Nephron (organoid): ENCODE data around the gene GSN.

Experiments
- H3K27ac Mint-ChIP-seq, 3 experiments: 2 replicates each; pipeline ENCODE4 v1.8.0; 2020; ENCODE audit warnings: mixed read lengths in 3 of 3, mild to moderate bottlenecking in 2 of 3, moderate library complexity in 1 of 3
- H3K27me3 Mint-ChIP-seq: 2 replicates; pipeline ENCODE4 v1.8.0; 2021; ENCODE audit warnings: low read depth, mild to moderate bottlenecking, moderate library complexity, mixed read lengths
- H3K36me3 Mint-ChIP-seq: 2 replicates; pipeline ENCODE4 v1.8.0; 2020; ENCODE audit warnings: low read depth, mixed read lengths
- H3K4me1 Mint-ChIP-seq: 2 replicates; pipeline ENCODE4 v1.8.0; 2020; ENCODE audit warnings: mixed read lengths
- H3K4me3 Mint-ChIP-seq, 3 experiments: 2 replicates each; pipeline ENCODE4 v1.8.0; 2020; ENCODE audit warnings: mild to moderate bottlenecking in 3 of 3, mixed read lengths in 3 of 3, moderate library complexity in 2 of 3
- H3K9me3 Mint-ChIP-seq: 2 replicates; pipeline ENCODE4 v1.8.0; 2020; ENCODE audit warnings: mixed read lengths
- CTCF ChIP-seq, 3 experiments: fragments of 200-600 bp; sonication (generic); IDR thresholded peaks; one replicate each; pipeline ENCODE4 v1.5.0; 2021; ENCODE audit warnings: antibody characterized with exemption in 3 of 3; ENCODE audit not compliant: unreplicated experiment in 3 of 3

The GSN gene

GRCh38 chr9:121350993-121351561, 83.1 kb downstream of the GSN start:
- TF ChIP-seq CTCF (IDR thresholded peaks at IDR 0.05; ENCODE audit: unreplicated experiment in 3 of 3): no peak
- H3K4me3 Mint-ChIP-seq: peak overlapping the region in 1 of 3 experiments; percentile 48
- H3K9me3 Mint-ChIP-seq: no peaks in the 10 kb centered on the region
- peaks cover 6% of the 10 kb centered on the region for H3K36me3 Mint-ChIP-seq
- H3K4me1 Mint-ChIP-seq: peaks cover 56% of the 10 kb centered on the region
- peaks cover 8% of the 10 kb centered on the region for H3K27me3 Mint-ChIP-seq
- peak overlapping the region; percentile 84 to 98 (median 92) for H3K27ac Mint-ChIP-seq

DNA sequence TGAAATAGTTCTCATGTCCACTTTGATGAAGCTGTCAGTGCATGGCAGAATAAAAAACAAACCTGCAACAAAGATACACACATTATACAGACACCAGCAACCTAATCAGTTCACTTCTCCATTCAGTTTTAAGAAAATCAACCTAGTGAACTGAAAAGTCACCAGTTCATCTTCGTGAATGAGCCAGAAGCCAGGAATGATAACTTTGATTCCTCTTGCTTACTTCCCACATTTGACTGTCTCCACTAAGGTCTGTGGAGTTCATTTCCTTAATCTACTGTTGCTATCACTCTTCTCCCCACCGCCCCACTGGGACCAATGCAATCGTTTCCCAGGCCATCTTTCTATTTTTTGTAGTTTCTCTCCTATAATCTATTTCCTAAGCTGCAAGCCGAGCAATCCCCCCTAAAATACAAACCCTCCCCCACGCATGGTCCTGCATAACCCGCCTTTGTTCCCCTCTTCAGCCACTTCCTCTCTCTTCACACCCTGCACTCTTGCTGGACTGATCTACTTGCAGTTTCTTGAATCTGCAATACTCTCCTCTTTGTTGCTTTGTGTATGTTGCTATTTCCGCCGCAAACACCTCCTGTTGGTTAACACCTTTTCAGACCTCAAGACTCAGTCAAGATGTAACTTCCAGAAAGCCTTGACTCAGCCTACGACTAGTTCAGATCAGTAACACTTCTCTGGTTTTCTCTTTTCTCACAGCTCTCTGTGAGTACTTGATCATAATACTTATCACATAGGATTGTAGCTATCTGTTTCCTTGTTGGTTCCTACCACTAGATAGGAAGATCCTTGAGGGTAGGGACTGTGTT, 85.5 kb downstream of the GSN start:
- Mint-ChIP-seq H3K27ac (peak overlapping the region in 2 of 3 experiments; percentile 51 to 77), H3K4me3 (no peak overlapping the region), H3K36me3 (peaks cover 6% of the 10 kb centered on the region), H3K27me3 (no peaks in the 10 kb centered on the region), H3K9me3 (no peaks in the 10 kb centered on the region), H3K4me1 (peaks cover 42% of the 10 kb centered on the region)
- TF ChIP-seq CTCF (IDR thresholded peaks at IDR 0.05; ENCODE audit: unreplicated experiment in 3 of 3): no peak

GRCh38 chr9:121354141-121354540, 86.2 kb downstream of the GSN start:
- no peaks in the 10 kb centered on the region for H3K27me3 Mint-ChIP-seq
- no peak for TF ChIP-seq CTCF (IDR thresholded peaks at IDR 0.05; ENCODE audit: unreplicated experiment in 3 of 3)
- H3K36me3 Mint-ChIP-seq: peaks cover 6% of the 10 kb centered on the region
- no peaks in the 10 kb centered on the region for H3K9me3 Mint-ChIP-seq
- H3K4me3 Mint-ChIP-seq: no peak overlapping the region
- peaks cover 40% of the 10 kb centered on the region for H3K4me1 Mint-ChIP-seq
- peak overlapping the region in 1 of 3 experiments; percentile 51 for H3K27ac Mint-ChIP-seq

DNA sequence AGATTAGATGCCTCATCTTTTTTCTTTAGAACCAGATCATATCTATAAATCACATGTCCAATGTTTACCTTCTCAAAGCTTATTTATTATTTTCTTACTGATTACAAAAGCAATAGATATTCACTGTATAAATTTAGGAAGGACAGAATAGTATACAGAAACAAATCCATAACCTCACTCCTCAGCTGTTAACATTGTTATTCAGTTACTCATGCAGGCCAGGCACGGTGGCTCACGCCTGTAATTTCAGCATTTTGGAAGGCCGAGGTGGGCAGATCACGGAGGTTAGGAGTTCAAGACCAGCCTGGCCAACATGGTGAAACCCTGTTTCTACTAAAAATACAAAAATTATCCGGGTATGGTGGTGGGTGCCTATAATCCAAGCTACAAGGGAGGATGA, 86.8 kb downstream of the GSN start:
- H3K36me3 Mint-ChIP-seq: peaks cover 6% of the 10 kb centered on the region
- no peak overlapping the region for H3K27ac Mint-ChIP-seq
- no peak overlapping the region for H3K4me3 Mint-ChIP-seq
- H3K9me3 Mint-ChIP-seq: no peaks in the 10 kb centered on the region
- H3K27me3 Mint-ChIP-seq: no peaks in the 10 kb centered on the region
- no peak for TF ChIP-seq CTCF (IDR thresholded peaks at IDR 0.05; ENCODE audit: unreplicated experiment in 3 of 3)
- peaks cover 40% of the 10 kb centered on the region for H3K4me1 Mint-ChIP-seq

DNA sequence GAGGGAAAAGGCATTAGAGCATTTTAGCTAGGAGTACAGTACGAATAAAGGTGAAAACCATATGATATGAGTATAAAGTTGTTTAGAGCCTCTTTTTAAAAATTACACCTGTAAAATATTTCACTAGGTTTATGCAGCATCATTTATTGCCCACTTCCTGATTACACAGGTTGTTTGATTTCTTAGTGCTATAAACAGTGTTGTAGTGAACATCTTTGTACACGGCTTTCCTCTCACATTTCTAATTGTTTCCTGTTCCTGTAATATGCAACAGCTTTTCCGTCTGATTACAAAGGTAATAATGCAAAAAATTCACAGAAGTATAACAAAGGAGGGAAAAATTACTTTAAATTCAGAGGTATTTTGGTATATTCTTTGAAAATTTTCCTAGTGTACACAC, 89.0 kb downstream of the GSN start:
- Mint-ChIP-seq H3K27ac (no peak overlapping the region), H3K36me3 (peaks cover 6% of the 10 kb centered on the region), H3K4me3 (no peak overlapping the region), H3K4me1 (peaks cover 37% of the 10 kb centered on the region), H3K9me3 (no peaks in the 10 kb centered on the region), H3K27me3 (no peaks in the 10 kb centered on the region)
- no peak for TF ChIP-seq CTCF (IDR thresholded peaks at IDR 0.05; ENCODE audit: unreplicated experiment in 3 of 3)
